Stimulated activated CD8-positive, alpha-beta memory T cell treated with anti-CD3 and anti-CD28 coated beads, Interleukin-2, amount 100 ng/mL, for 1 hour (primary cell): Measurements from ENCODE around the gene ATXN7L1.
"Not testable (repeated sequence)": the region's sequence is repeated elsewhere in the genome, so short reads cannot be mapped to it uniquely, and the experiment has no call there.

Source experiments
- DNase-seq, 2 donors: peaks; one replicate each; pipeline ENCODE4 v3.0.0-alpha.2; 2020; ENCODE audit warnings: low read depth in 2 of 2

Gene ATXN7L1

DNA sequence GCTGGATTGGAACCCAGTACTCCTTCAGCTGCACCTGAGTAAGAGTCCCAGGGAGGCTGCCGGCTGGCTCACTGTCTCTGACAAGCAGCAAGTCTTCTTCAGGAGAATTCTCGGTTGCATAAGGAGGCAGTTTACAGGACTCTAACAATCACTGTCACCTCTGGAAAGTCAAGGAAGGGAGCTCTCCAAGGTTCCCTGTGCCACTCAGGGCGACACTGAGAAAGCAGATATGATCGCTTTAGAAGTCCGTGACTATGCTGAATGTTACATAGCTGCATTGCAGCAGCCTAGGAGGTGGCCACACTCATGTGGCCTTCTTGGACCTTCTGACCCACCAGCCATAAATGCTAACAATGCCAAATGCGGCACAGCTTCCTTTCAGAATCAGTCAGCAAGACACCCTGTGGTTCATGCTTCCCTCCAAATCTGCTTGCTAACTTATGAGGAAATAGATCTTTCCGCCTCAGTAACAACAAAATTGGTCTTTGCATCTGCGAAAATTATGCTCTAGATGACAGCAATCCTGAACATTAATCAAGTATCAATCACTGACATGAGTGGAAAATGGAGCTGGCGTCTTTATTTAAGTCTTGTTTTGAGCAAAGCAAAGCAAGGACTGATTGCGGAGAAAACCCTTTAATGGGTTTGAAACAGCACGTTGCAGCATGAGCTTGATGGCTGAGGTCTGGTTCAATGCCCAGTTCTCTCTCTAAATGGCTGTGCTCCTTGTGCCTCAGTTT is 132.9 kb downstream of the ATXN7L1 start:
- no peak for DNase-seq

DNA sequence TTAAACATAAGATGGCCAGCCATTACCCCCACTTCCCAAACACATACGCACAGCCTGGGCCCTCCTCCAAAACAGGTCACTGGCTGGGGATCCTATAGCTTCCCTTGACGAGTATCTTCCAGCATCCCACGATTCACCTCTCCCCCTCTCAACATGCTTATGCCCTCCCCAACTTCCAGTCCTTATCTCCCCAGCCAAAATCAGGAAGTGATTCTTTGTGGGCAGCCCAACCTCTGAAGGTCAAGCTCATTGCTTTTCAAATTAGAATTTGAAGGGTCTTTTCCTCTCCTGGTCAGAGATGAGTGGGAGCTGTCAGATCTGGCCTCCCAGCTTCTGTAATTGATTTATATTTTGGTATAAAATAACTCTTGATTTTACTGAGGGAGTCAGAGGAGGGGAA is 133.6 kb downstream of the ATXN7L1 start:
- no peak for DNase-seq

DNA sequence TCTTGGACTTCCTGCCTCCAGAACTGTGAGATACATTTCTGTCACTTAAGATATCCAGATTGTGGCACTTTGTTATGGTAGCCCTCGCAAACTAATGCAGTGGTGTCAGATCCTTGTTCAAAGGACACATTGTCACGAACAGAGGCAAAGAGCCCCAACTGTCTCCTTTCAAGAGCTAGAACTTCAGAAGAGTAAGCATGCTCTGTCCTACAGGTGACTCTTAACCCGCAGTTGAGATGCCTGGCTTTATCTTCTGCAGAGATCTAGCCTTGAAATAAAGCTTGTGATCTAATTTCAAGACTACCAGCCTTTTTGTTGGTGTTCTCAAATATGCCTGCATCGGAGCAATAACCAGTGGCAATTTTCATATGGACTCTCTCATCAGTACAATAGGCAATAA is 134.4 kb downstream of the ATXN7L1 start:
- no peak for DNase-seq

DNA sequence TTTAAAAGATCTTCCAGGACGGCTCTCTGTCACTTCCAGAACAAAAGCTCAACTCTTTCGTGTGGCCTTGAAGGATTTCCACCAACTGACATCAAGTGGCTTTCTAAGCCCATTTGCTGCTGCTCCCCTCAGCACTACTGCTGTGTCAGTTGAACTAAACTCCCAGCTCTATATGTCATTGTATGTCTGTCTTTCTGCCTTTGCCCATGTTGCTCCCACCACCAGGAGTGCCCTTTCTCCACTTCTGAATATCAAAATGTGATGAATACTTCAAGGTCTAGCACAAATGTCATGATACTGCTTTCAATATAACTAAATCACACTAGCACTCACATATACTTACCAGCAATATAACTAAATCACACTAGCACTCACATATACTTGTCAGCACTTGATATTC is 138.3 kb downstream of the ATXN7L1 start:
- DNase-seq: no peak

DNA sequence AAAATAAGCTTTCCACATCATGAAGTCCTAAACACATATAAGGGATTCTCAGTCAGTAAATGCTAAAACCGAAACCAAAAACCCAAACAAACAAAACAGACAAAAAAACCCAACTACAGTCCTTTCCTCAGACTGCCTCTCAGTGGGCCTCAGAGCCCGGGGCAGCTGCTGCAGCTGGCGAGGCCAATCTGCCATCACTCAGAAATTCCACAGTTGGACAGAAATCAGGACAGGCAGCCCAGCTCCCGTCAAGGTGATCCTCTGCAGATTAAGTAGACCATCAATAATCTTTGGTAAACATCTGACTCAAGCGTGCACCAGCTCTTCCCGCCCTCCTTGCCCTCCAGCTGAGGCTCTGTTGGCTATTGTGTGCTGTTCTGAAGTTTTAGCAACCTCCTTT is 142.2 kb downstream of the ATXN7L1 start:
- DNase-seq: no peak

DNA sequence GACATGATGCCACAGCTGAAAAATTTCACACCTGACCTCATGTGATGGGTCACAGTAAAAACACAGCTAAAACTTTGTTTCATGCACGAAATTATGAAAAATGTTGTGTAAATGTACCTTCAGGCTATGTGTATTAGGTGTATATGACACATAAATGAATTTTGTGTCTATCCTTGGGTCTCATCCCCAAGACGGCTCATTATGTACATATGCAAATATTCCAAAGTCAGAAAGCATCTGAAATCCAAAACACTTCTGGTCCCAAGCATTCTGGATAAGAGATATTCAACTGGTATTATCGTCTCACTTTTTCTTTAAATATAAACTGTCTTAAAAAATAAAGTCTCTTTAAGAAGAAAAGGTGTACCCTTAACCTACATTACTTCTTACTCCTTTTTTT is 145.4 kb downstream of the ATXN7L1 start:
- no peak for DNase-seq

DNA sequence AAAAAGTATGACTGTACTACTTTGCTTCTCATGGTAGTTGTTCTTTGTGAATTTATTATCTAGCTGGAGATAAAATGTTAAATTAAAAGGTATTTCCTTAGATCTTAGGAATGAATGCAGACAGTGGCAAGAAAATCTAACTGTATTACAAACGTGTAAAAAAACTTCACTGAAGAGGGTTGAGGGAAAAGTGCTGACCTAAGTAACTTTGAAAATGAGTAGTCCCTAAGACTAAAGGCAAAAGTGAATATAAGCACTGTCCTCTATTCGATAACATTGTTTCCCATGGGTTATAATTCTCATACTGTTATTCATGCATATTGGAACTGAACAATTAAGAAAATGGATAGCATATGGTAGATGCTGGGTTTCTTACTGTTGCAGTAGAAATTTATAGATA is 148.4 kb downstream of the ATXN7L1 start:
- no peak for DNase-seq

DNA sequence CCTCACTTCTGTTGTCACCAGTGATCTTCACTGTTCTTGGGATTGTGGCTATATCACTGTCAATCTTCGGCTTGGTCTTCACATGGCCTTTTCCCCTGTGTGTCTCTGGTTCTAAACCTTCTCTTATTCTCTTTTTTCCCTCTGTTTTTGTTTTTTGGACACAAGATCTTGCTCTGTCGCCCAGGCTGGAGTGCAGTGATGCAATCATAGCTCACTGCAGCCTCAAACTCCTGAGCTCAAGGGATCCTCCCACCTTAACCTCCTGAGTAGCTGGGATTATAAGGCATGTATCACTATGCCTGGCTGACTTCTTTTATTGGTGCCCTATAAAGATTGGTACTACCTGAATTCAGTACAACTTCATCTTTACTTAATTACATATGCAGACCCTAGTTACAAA is 151.7 kb downstream of the ATXN7L1 start:
- no peak for DNase-seq

DNA sequence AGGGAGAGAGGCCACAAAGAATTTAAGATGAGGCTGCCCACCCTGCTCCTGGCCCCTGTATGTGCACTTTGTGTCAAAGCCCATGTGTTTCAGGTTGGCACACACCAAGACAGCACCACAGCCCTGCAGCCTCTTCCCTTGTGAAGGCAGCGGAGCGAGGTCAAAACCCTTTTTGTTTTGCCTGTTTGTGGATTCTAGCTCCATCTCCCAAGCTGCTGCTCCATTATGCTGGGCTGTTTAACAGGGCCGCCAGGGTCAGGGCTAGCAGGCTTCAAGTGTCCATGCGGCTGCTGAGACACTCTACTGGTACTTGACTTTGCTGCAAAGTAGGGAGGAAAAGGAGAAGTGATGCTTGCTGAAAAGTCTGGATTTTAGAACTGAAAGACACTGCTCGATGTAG is 152.8 kb downstream of the ATXN7L1 start:
- DNase-seq: no peak

DNA sequence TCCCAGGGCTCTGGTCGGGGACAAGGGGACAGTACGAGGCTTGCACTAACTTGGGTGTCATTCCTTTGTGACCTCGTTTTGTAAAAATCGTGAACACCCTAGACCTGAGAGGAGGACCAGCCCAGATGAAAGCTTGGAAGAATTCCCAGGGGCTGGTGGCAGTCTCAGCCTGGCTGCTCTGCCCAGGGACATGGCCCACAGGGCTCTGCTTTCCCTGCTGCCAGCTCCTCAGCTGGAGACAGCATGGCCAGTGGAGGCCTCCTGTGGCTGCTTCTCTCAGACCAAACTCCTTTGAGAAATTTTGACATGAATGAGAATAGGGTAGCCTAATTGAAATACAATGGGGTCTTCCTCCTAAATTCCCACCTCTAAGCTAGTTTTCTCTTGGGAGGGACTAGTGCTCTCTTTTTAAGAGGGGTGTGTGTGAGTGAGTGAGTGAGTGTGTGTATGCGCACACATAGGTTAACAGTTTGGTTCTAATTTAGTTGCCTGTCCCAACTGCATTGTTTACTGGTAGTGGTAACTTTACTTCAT is 154.8 kb downstream of the ATXN7L1 start:
- no peak for DNase-seq

DNA sequence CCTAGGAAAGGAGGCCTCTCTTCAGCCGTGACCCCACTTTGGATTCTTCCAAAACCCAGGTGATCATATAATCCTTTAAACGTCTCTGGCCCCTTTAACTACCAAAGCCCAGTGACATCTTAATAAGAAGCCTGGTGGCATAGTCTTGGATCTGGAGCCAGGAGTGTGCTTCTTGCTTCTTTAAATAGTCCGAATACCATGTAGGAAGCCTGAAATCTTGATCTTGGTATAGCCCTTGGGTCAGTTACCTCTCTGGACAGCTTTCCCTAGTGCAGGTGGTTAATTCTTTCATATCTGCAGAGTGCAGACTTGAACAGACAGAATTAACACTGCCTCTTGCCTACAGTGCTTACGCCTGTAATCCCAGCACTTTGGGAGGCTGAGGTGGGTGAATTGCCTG is 156.5 kb downstream of the ATXN7L1 start:
- DNase-seq: no peak

DNA sequence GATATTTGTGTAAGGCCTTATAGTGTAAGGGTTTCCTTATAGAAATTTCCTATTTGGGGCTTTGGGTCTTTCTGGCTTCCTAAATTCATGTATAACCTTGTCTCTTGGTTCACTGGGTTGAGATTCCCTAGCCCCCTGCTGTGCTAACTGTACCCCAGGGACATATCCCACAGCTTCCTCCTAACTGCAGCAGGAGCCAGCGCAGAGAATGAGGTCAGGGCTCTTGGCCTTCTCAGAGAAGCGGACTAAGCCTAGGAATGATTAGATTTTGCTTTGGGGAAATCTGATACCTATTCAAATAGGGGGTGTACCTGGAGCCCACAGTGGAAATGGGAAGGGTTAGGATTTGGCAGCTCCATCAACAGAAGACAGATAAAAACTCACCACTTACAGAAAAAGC is 157.0 kb downstream of the ATXN7L1 start:
- no peak for DNase-seq

DNA sequence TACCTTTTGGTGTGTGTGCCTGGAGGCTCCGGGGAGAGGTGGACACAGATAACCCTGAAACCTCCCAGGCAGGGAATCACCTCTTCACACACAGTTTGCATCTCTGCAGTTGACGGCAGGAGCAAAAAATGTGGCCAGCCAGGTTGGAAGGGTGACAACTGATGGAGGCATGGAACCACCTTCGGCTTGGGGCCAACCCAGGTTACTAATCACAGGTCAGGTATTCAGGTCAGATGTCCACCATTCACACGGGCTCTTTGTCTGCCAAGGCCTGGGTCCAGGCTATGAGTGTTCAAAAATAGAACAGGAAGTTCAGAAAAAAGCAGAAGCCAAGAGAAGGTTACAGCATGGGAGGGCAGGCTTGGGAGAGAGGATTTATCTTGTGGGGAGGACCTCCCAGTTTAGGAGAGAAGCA is 157.9 kb downstream of the ATXN7L1 start:
- DNase-seq: no peak

DNA sequence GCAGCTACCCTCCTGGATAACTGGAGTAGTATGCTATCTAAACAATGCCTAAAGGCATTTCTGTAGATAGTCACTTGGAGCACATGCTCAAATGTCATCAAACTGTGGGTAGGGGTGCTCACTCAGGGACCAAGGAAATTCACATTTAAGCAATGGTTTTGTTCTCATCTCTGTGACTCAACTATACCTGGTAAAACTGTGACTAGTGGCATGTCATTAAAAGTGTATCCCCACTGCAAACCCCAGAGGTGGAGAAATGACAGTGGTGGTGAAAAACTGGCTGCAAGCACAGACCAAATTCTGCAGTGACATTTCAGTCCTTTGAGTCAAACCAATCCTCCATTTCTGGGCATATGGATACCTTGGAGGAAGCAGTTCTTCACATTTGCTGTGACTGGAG is 160.9 kb downstream of the ATXN7L1 start:
- DNase-seq: no peak

DNA sequence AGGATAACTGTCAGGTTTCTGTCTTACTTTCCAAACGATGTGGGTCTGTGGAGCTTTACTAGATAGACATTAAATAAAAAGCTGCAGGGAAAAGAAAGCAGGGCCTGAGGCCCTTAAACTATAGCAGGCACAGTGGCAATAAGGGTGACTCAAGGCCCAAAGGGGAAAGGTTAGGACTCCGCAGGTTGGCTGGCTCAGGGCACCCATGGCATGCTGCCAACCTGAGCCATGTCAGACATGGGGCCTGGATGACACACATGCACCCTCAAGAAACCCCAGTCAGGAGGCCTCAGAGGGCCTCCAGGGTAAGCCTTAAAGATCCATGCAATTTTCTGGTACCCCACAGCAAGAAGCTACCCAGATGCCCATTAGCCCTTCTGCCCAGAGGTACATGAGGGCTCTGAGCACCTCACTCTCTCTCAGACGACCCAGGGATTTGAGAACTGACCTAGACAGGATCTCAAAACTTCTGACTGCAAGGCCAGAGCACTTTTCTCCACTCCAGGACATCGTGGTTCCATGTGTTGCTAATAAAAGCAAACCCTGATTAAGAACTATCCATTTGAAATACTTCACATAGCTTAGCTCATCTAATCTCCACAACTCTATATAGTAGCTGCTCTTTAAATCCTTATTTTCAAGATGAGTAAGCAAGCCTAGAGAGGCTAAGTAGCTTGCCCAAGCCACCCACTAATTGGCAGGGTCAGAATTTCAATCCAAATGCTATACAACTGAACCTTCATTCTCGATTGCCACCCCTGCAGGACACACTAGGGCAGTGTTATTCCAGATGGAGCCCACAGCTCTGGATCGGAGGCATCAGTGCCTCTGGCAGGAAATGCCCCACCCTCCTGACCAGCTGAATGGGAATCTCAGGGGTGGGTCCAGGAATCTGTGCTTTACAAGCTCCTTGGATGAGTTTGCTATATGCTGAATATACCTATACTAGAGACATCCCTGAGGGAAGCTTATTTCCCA is 162.6 kb downstream of the ATXN7L1 start:
- DNase-seq: no peak

DNA sequence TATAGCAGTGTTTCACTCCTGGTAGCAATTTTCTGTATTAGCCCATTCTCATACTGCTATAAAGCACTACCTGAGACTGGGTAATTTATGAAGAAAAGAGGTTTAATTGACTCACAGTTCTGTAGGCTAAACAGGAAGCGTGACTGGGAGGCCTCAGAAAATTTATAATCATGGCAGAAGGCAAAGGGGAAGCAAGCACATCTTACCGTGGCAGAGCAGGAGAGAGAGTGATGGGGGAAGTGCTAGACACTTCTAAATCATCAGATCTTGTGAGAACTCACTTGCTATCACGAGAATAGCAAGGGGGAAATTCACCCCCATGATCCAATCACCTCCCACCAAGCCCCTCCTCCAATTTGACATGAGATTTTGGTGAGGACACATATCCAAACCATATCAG is 163.5 kb downstream of the ATXN7L1 start:
- DNase-seq: no peak

DNA sequence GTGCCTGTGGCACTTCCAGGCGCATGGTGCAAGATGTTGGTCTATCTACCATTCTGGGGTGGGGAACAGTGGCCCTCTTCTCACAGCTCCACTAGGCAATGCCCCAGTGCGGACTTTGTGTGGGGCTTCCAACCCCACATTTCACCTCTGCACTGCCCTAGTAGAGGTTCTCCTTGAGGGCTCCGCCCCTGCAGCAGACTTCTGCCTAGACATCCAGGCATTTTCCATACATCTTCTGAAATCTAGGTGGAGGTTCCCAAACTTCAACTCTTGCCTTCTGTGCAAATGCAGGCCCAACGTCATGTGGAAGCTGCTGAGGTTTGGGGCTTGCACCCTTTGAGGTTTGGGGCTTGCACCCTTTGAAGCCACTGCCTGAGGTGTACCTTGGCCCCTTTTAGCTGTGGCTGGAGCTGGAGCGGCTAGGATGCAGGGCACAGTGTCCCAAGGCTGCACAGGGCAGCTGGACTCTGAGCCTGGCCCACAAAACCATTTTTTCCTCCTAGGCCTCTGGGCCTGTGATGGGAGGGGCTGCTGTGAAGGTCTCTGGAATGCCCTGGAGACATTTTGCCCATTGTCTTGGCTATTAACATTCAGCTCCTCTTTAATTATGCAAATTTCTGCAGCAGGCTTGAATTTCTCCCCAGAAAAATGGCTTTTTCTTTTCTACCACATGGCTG is 164.5 kb downstream of the ATXN7L1 start:
- no peak for DNase-seq

DNA sequence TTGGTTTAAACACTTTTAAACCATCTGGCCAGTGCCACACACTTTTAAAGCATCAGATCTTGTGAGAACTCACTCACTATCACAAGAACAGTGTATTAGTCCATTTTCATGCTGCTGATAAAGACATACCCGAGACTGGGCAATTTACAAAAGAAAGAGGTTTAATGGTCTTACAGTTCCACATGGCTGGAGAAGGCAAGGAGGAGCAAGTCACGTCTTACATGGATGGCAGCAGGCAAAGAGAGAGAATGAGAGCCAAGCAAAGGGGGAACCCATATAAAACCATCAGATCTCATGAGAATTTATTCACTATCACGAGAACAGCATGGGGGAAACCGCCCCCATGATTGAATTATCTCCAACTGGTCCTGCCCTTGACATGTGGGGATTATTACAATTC is 165.7 kb downstream of the ATXN7L1 start:
- DNase-seq: not testable (repeated sequence)

DNA sequence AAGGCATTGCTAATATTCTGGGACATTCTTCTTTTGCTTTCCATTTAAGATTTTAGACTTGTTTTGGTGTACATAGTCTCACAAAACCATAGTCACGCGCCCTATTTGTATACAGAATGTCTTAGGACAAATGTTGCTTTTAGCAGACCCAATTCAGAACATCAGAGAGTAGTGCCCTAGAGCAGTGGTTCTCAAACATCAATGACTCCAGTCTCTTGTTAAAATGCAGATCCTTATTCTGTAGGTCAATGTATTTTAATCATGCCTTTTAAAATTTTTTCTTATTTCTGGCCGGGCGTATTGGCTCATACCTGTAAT is 167.7 kb downstream of the ATXN7L1 start:
- no peak for DNase-seq

DNA sequence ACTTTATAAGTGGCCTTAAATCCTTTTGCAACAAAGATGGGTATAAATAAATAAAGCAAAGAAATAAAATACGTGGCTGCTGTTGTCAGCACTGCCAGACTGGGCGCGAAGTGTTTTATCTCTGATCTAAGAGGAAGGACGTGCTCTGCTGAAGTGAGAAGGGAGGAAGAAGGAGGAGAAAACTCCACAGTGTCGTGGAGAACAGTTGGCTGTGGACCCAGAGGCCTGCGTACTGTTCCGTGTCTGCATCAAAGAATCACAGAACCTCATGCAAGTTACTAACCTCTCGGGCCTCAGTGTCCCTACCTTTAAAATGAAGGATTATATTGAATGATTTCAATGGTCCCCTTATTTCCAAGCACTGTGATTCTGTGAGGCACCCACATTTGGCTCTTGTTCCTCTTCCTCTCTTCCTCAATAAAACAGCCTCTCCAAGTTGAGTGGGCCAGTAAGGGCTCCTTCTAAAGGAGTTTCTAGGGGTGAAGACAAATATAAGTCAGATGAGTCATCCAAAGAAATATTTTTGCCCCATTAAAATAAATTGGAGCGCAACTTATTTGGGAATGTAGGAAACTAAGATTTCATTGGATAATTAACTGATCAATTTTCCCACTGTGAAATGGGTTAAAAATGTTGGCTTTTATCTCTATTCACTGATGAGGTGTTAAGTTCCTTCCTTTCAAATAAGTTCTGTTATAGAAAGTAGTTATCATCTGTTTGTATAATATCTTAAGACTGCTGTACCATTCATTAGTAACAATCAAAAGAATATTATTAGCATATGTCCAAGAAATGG is 168.2 kb downstream of the ATXN7L1 start:
- no peak for DNase-seq

DNA sequence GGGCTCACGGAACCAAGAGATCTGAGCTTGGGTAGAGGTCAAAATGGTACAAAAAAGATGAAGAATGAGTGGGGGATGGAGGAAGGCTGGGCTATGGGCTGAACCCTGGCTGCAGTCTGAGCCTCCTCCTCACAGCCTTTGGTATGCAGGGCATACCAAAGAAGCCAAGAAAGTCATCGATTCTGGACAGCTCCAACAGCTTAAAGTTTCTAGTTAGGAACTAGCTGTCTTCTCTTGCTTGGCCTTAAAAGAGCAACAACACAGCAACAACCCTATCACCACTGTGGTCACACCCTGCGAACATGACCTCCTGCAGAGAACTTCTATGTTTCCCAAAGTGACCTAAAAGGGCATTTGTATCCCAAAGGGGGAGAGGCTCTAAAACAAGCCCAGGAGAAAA is 169.0 kb downstream of the ATXN7L1 start:
- DNase-seq: no peak

DNA sequence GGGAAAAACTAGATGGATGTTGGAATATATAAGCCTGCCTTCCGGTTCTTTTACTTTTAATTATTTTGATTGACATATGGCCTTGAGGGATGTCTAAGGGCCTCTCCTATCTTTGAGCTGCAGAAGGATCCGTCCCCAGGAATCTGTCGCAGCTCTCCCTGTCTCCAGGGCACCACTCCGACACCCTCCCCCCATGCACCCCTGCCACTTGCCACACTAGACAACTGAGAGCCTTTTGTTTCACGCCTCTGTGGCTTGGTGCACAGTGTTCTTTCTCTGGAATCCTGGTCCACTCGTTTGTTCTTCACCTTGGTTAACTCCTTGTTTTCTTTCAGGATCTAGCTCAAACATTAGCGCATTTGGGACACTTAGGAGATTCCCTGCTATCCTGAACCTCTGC is 171.0 kb downstream of the ATXN7L1 start:
- DNase-seq: no peak
